GM12878 (cell line): ENCODE measurements around the gene RAB6B. TPM values are rescaled to one million over a fixed set of nuclear protein-coding genes. Genes with fewer than 3 reads are reported as not detected.

Source experiments
- ATAC-seq: fragments of 200-7000 bp; cut with Tn5 transposase; 3 replicates; pipeline ENCODE4 v1.9.1; 2020; ENCODE audit warnings: mild to moderate bottlenecking, moderate library complexity
- BruUV-seq: library from RNA; stranded (reverse); fragments of 400-500 nt; replicated peaks from 2 replicates; lab custom pipeline; 2021; lab: Mats Ljungman, UMichigan
- CTCF ChIA-PET: fragments of 300-600 bp; sonication (Branson Sonifier 250); formaldehyde crosslinking; extraction: SDS; loops from one replicate; lab custom pipeline; 2021; ENCODE audit warnings: inconsistent platforms; lab: Yijun Ruan, JAX
- POLR2A ChIA-PET: fragments of 350-600 bp; formaldehyde crosslinking; extraction: SDS; loops from one replicate; lab custom pipeline; 2021; ENCODE audit warnings: inconsistent platforms; lab: Charles Lee
- RAD21 ChIA-PET: fragments of 300-600 bp; sonication (Branson Sonifier 250); formaldehyde crosslinking; loops from one replicate; lab custom pipeline; 2023; ENCODE audit warnings: antibody characterized with exemption; ENCODE audit not compliant: unreplicated experiment; lab: Charles Lee
- SMC1A ChIA-PET: fragments of 300-600 bp; sonication (Branson Sonifier 250); formaldehyde crosslinking; loops from one replicate; lab custom pipeline; 2023; ENCODE audit not compliant: unreplicated experiment, uncharacterized antibody; lab: Charles Lee
- DNase-seq: peaks from one replicate; pipeline ENCODE4 v3.0.0-alpha.2; 2011; ENCODE audit warnings: low read depth, low spot score
- FAIRE-seq: peaks from 3 replicates; lab custom pipeline; 2011; peaks lifted over from hg19 to GRCh38; lab: Jason Lieb, UNC
- H2AFZ ChIP-seq: 2 replicates; pipeline ENCODE4 v1.6.0; 2011; ENCODE audit warnings: low read depth, low read length, control low read depth; ENCODE audit not compliant: control insufficient read depth
- H3K27ac ChIP-seq: 2 replicates; pipeline ENCODE4 v1.5.1; 2011; ENCODE audit warnings: control low read depth; ENCODE audit not compliant: control insufficient read depth, insufficient read depth
- H3K27me3 ChIP-seq, 2 experiments: replicated peaks in 1 of 2; 2 replicates each; pipeline versions ENCODE4 v1.6.0 to v1.6.1; 2011; ENCODE audit warnings: low read length in 1 of 2; ENCODE audit not compliant: control insufficient read depth in 2 of 2, insufficient read depth in 2 of 2
- H3K36me3 ChIP-seq, 2 experiments: 2 replicates each; pipeline ENCODE4 v1.5.1; 2011; ENCODE audit warnings: low read length in 1 of 2; ENCODE audit not compliant: control insufficient read depth in 2 of 2, insufficient read depth in 2 of 2
- H3K4me1 ChIP-seq: 2 replicates; pipeline ENCODE4 v1.6.1; 2011; ENCODE audit warnings: mild to moderate bottlenecking, low read length, moderate library complexity, mixed read lengths; ENCODE audit not compliant: control insufficient read depth, insufficient read depth
- H3K4me2 ChIP-seq: 2 replicates; pipeline ENCODE4 v1.6.0; 2011; ENCODE audit warnings: control low read depth; ENCODE audit not compliant: control insufficient read depth, insufficient read depth
- H3K4me3 ChIP-seq: fragments of 200-600 bp; sonication (generic); 2 replicates; pipeline ENCODE4 v1.5.1; 2016
- H3K79me2 ChIP-seq: 2 replicates; pipeline ENCODE4 v1.6.0; 2011; ENCODE audit warnings: low read length; ENCODE audit not compliant: control insufficient read depth, insufficient read depth
- H3K9ac ChIP-seq: 2 replicates; pipeline ENCODE4 v1.8.0; 2011; ENCODE audit warnings: low read length, control low read depth, mixed read lengths; ENCODE audit not compliant: control insufficient read depth, insufficient read depth
- H3K9me3 ChIP-seq: replicated peaks from 3 replicates; pipeline ENCODE4 v1.5.1; 2011; ENCODE audit warnings: mild to moderate bottlenecking, low read length; ENCODE audit not compliant: control insufficient read depth, insufficient read depth
- H4K20me1 ChIP-seq: 2 replicates; pipeline ENCODE4 v1.6.0; 2011; ENCODE audit not compliant: control insufficient read depth, insufficient read depth
- ATF3 ChIP-seq: IDR thresholded peaks from 2 replicates; pipeline ENCODE4 v1.6.1; 2011; ENCODE audit warnings: low read depth, mild to moderate bottlenecking, low read length, moderate library complexity, borderline replicate concordance; ENCODE audit errors: extremely low read depth
- CBFB ChIP-seq: IDR thresholded peaks from 2 replicates; pipeline ENCODE4 v1.6.1; 2016; ENCODE audit warnings: antibody characterized with exemption, low read depth
- NR2C1 ChIP-seq: fragments of 450-650 bp; IDR thresholded peaks from 2 replicates; pipeline ENCODE4 v1.6.1; 2017; ENCODE audit warnings: antibody characterized with exemption, mild to moderate bottlenecking, moderate library complexity
- NRF1 ChIP-seq: conservative IDR thresholded peaks from 2 replicates; pipeline ENCODE4 v1.6.1; 2011; ENCODE audit warnings: mild to moderate bottlenecking, low read depth, low read length, improper control_type of control experiment
- POLR2A ChIP-seq: IDR thresholded peaks from 2 replicates; pipeline ENCODE4 v1.6.1; 2011; ENCODE audit warnings: low read depth, mild to moderate bottlenecking, low read length
- WGBS: methylation state at CpG from one replicate; pipeline ENCODE4 v1.1.6; 2016; ENCODE audit warnings: low lambda C conversion rate; ENCODE audit not compliant: insufficient replicate concordance, insufficient coverage; ENCODE audit errors: missing lambda C conversion rate; 5-methylcytosine and 5-hydroxymethylcytosine counted together
- in situ Hi-C: fragments of 300-500 bp; cut with MboI; formaldehyde crosslinking; loops from 9 replicates; pipeline ENCODE4 v1.14.3; 2018; ENCODE audit warnings: mixed read lengths
- intact Hi-C: fragments of 100-400 bp; cut with micrococcal nuclease; formaldehyde crosslinking; loops from one replicate; pipeline ENCODE4 v1.14.2; 2022; ENCODE audit not compliant: unreplicated experiment
- polyA plus RNA-seq, 11 experiments: library from polyadenylated mRNA; depleted of rRNA in 4 of 11; unstranded in 6 of 11; stranded (reverse) in 5 of 11; fragments of >200 nt; fragmentation: Nextera tagmentation in 4 of 11; fragmentation: Illumina TruSeq in 1 of 11; extraction: Ambion mirVana in 4 of 11; extraction: Trizol in 1 of 11; gene quantifications; 1 replicate in 1 of 11; 2 replicates in 10 of 11; pipeline versions ENCODE4 v1.2.1 to v1.2.3, GENCODE V29; 2011 to 2016; ENCODE audit warnings: inconsistent platforms in 2 of 11, missing spikeins in 2 of 11, low read depth in 1 of 11
- total RNA-seq, 4 experiments: library from RNA; depleted of rRNA in 3 of 4; stranded (reverse); fragments of >200 nt in 3 of 4; fragmentation: Illumina TruSeq in 1 of 4; extraction: Trizol in 1 of 4; gene quantifications; 2 replicates each; pipeline versions ENCODE4 v1.2.1 to v1.2.3, GENCODE V29; 2013 to 2021
- TF ChIP-seq, protein P1 (sequence below): IDR thresholded peaks from 2 replicates; pipeline ENCODE4 v1.6.1; 2011; ENCODE audit warnings: low read depth, low read length, improper control_type of control experiment, borderline replicate concordance
- TF ChIP-seq, protein P2 (sequence below), 3 experiments: IDR thresholded peaks in 2 of 3; conservative IDR thresholded peaks in 1 of 3; 2 replicates each; pipeline ENCODE4 v1.5.1; 2011; ENCODE audit warnings: low read depth in 3 of 3, low read length in 3 of 3, mild to moderate bottlenecking in 3 of 3, control low read depth in 2 of 3, moderate library complexity in 2 of 3, inconsistent platforms in 1 of 3, mixed read lengths in 1 of 3; ENCODE audit not compliant: control insufficient read depth in 2 of 3, insufficient read depth in 1 of 3; ENCODE audit errors: extremely low read depth in 1 of 3

The RAB6B gene
- total and polyA plus RNA-seq, 10 of the 15 experiments (the other 5 are each of a cell fraction or from before 2014, with no cell fraction given), result 0.01 to 0.16 (median 0.04) TPM; not detected in 5

- H3K4me3 ChIP-seq, result no peak overlapping the region
- intact Hi-C loops (no loop called here), in situ Hi-C loops (loop anchor here (5.0 to 10.0 kb wide), 2 partner anchors 97 to 390 kb away; no protein-coding TSS in a partner anchor)
- RAD21 ChIA-PET, result no interaction called here
- H3K27me3 ChIP-seq, result no peaks in the 10 kb centered on the region
- no peaks in the 10 kb centered on the region for H3K79me2 ChIP-seq
- no peak for FAIRE-seq
- no peaks in the 10 kb centered on the region for H3K9me3 ChIP-seq
- H3K9ac ChIP-seq, result no peak overlapping the region
- H2AFZ ChIP-seq, result no peak overlapping the region
- no peaks in the 10 kb centered on the region; the same call in 1 of the 2 replicates for H4K20me1 ChIP-seq
- POLR2A ChIA-PET, result no interaction called here
- H3K4me1 ChIP-seq, result no peaks in the 10 kb centered on the region
- DNase-seq, result no peak
- peaks cover 14 to 18% of the 10 kb centered on the region in 2 experiments for H3K36me3 ChIP-seq
- BruUV-seq, result no TSS peak
- no peak for ATAC-seq
- H3K4me2 ChIP-seq, result no peak overlapping the region
- SMC1A ChIA-PET, result no interaction called here
- 90% methylated on average over 8 of the region's 8 CpGs for WGBS
- no peak for TF ChIP-seq NR2C1
- peak; percentile 60 for TF ChIP-seq POLR2A
- TF ChIP-seq, protein P1, sequence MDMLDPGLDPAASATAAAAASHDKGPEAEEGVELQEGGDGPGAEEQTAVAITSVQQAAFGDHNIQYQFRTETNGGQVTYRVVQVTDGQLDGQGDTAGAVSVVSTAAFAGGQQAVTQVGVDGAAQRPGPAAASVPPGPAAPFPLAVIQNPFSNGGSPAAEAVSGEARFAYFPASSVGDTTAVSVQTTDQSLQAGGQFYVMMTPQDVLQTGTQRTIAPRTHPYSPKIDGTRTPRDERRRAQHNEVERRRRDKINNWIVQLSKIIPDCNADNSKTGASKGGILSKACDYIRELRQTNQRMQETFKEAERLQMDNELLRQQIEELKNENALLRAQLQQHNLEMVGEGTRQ, result no peak
- CTCF ChIA-PET, result no interaction called here
- H3K27ac ChIP-seq, result no peak overlapping the region
These were observed 70.7 kb downstream of the RAB6B start for GRCh38 chr3:133824961-133825485.

GRCh38 chr3:133821767-133822638 lies 73.7 kb downstream of the RAB6B start:
- WGBS, result 99% methylated on average over 8 of the region's 8 CpGs
- H3K36me3 ChIP-seq, result peaks cover 17 to 26% of the 10 kb centered on the region in 2 experiments
- SMC1A ChIA-PET, result interaction anchor here (1.4 kb wide), 1 partner anchor 103 kb away, joined by 3 read pairs; no protein-coding TSS in a partner anchor
- no peak overlapping the region for H3K27ac ChIP-seq
- ATAC-seq, result peak; percentile 26; the same call in 1 of the 3 replicates
- RAD21 ChIA-PET, result no interaction called here
- no peaks in the 10 kb centered on the region for H3K4me1 ChIP-seq
- CTCF ChIA-PET, result interaction anchor here (1.0 kb wide), 1 partner anchor 450 kb away, joined by 3 read pairs; no protein-coding TSS in a partner anchor
- POLR2A ChIA-PET, result no interaction called here
- BruUV-seq, result no TSS peak
- H3K4me3 ChIP-seq, result no peak overlapping the region
- no peaks in the 10 kb centered on the region for H3K79me2 ChIP-seq
- TF ChIP-seq CBFB (no peak), POLR2A (peak; percentile 53), NRF1 (no peak), ATF3 (no peak)
- TF ChIP-seq, protein P2, sequence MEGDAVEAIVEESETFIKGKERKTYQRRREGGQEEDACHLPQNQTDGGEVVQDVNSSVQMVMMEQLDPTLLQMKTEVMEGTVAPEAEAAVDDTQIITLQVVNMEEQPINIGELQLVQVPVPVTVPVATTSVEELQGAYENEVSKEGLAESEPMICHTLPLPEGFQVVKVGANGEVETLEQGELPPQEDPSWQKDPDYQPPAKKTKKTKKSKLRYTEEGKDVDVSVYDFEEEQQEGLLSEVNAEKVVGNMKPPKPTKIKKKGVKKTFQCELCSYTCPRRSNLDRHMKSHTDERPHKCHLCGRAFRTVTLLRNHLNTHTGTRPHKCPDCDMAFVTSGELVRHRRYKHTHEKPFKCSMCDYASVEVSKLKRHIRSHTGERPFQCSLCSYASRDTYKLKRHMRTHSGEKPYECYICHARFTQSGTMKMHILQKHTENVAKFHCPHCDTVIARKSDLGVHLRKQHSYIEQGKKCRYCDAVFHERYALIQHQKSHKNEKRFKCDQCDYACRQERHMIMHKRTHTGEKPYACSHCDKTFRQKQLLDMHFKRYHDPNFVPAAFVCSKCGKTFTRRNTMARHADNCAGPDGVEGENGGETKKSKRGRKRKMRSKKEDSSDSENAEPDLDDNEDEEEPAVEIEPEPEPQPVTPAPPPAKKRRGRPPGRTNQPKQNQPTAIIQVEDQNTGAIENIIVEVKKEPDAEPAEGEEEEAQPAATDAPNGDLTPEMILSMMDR (IDR thresholded peaks at IDR 0.05 in 2 of 3, conservative IDR thresholded peaks at IDR 0.05 in 1 of 3; ENCODE audit: control insufficient read depth in 2 of 3, extremely low read depth in 1 of 3, insufficient read depth in 1 of 3, low read depth in 3 of 3, low read length in 3 of 3), result 0 out of 6 replicates have a peak, but pooled peaks of 2 of the 3 experiments have one; percentile 9 to 17
- no peak for DNase-seq
- intact Hi-C loops (no loop called here), in situ Hi-C loops (loop anchor here (5.0 to 10.0 kb wide), 2 partner anchors 100 to 393 kb away; no protein-coding TSS in a partner anchor)
- H3K9me3 ChIP-seq, result no peaks in the 10 kb centered on the region
- no peak overlapping the region for H3K9ac ChIP-seq
- no peak overlapping the region for H3K4me2 ChIP-seq
- FAIRE-seq, result no peak
- no peak overlapping the region for H2AFZ ChIP-seq
- no peaks in the 10 kb centered on the region for H3K27me3 ChIP-seq
- H4K20me1 ChIP-seq, result no peaks in the 10 kb centered on the region; the same call in 1 of the 2 replicates
